Urinary bladder (tissue), 4 donors: Measurements from ENCODE around the gene NOL7. TPM values are rescaled to one million over a fixed set of nuclear protein-coding genes. Genes with fewer than 3 reads are reported as not detected.
A peak's percentile ranks its signal among the peaks of the same experiment; 100 is the strongest.

Source experiments
- DNase-seq: peaks from one replicate; pipeline ENCODE4 v3.0.0-alpha.2; 2015; ENCODE audit errors: extremely low spot score
- H3K27ac ChIP-seq: one replicate; pipeline ENCODE4 v1.5.1; 2013; ENCODE audit warnings: low read depth, mild to moderate bottlenecking, moderate library complexity
- H3K36me3 ChIP-seq: one replicate; pipeline ENCODE4 v1.6.1; 2013; ENCODE audit warnings: mild to moderate bottlenecking, moderate library complexity; ENCODE audit not compliant: insufficient read depth
- H3K4me1 ChIP-seq: one replicate; pipeline ENCODE4 v1.6.1; 2013; ENCODE audit warnings: mild to moderate bottlenecking, moderate library complexity; ENCODE audit not compliant: insufficient read depth
- H3K4me3 ChIP-seq: one replicate; pipeline ENCODE4 v1.5.1; 2013; ENCODE audit warnings: low read depth, low read length
- WGBS: extraction: QIAGEN DNeasy Blood & Tissue Kit; methylation state at CpG from one replicate; pipeline ENCODE4 v1.1.7; 2013; 5-methylcytosine and 5-hydroxymethylcytosine counted together
- polyA plus RNA-seq: library from polyadenylated mRNA; stranded (reverse); fragments of 200-250 nt; gene quantifications from one replicate; pipeline ENCODE4 v1.2.3, GENCODE V29; 2013
- total RNA-seq: library from RNA; depleted of rRNA; stranded (reverse); fragments of >200 nt; gene quantifications from one replicate; pipeline ENCODE4 v1.2.3, GENCODE V29; 2014
- donor health status: healthy with polysubstance abuse.
- donor health status: healthy.

Gene NOL7
- total and polyA plus RNA-seq, 2 donors: 49.5 to 86.6 TPM

GRCh38 chr6:13613029-13613594 is 2.0 kb upstream of the NOL7 start:
- 57% methylated on average over 3 of the region's 3 CpGs for WGBS
- H3K4me1 ChIP-seq: no peaks in the 10 kb centered on the region
- no peak for DNase-seq
- no peak overlapping the region for H3K4me3 ChIP-seq
- H3K36me3 ChIP-seq: peaks cover 1% of the 10 kb centered on the region
- H3K27ac ChIP-seq: no peak overlapping the region

- peaks cover 1% of the 10 kb centered on the region for H3K36me3 ChIP-seq
- no peak for DNase-seq
- H3K4me1 ChIP-seq: no peaks in the 10 kb centered on the region
- peak overlapping the region; percentile 66 for H3K27ac ChIP-seq
- H3K4me3 ChIP-seq: peak overlapping the region; percentile 63
- 6% methylated on average over 38 of the region's 38 CpGs for WGBS
Observed at GRCh38 chr6:13614126-13614925, 809 bp upstream of the NOL7 start.

GRCh38 chr6:13615792-13616120 is 621 bp downstream of the NOL7 start:
- H3K4me1 ChIP-seq: no peaks in the 10 kb centered on the region
- DNase-seq: no peak
- peak overlapping the region; percentile 83 for H3K27ac ChIP-seq
- peak overlapping the region; percentile 63 for H3K4me3 ChIP-seq
- WGBS: 0% methylated on average over 14 of the region's 14 CpGs
- H3K36me3 ChIP-seq: peaks cover 1% of the 10 kb centered on the region

DNA sequence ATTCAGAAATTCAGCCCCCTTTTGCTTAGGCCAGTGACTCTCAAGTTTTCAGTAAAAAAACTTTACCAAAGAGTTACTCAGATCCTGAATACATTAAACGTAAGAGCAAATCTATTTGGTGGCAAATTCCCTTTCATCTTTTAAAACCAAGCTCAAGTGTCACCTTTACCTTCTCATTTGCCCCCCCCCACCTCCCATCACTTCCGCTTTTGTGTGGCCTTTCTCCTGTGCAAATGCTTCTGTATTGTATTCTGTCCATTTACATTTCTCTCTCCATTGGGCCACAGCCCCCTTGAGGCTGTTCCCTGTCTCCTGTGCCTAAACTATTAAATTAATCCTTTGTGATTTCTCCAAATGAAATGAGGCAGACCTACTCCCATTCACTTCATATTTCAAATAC is 1.9 kb downstream of the NOL7 start:
- peaks cover 4% of the 10 kb centered on the region for H3K36me3 ChIP-seq
- H3K4me1 ChIP-seq: no peaks in the 10 kb centered on the region
- no peak overlapping the region for H3K4me3 ChIP-seq
- H3K27ac ChIP-seq: no peak overlapping the region
- no peak for DNase-seq
- 82% methylated on average over 2 of the region's 2 CpGs for WGBS

- WGBS: 65% methylated on average over 4 of the region's 4 CpGs
- DNase-seq: no peak
- H3K4me3 ChIP-seq: no peak overlapping the region
- H3K27ac ChIP-seq: no peak overlapping the region
- H3K4me1 ChIP-seq: no peaks in the 10 kb centered on the region
- peaks cover 6% of the 10 kb centered on the region for H3K36me3 ChIP-seq
Observed at GRCh38 chr6:13624871-13625288, 9.7 kb downstream of the NOL7 start.

DNA sequence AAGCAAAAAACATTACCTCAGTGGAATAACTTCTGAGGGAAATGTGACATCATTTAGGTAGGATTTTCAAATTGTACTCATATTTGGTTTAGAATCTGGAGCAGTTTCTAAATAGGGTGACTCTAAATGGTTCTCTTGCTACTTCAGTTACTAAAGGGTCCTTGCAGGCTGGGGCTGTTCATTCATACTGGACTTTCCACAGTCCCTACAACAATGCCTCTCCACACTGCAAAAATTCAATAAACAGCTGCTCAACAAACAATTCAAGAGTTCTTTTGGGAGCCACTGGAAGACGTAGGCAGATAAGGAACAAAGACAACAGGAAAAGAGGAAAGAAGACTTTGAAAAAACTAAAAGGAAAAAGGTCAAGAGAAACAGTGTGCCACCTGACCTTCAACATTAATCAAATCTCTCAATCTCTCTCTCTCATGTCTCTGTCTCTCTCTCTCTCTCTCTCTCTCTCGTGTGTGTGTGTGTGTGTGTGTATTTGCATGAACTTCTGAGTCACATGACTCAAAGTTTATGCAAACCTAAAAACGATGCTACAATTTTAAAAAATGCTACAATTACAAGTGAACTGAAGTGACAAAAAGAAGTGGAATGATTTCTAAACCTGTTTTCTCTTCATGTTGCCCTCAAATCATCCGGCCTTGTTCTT is 14.5 kb downstream of the NOL7 start:
- H3K36me3 ChIP-seq: peaks cover 5% of the 10 kb centered on the region
- WGBS: 64% methylated on average over 4 of the region's 4 CpGs
- no peak for DNase-seq
- H3K4me1 ChIP-seq: no peaks in the 10 kb centered on the region
- H3K4me3 ChIP-seq: no peak overlapping the region
- H3K27ac ChIP-seq: no peak overlapping the region

- no peak overlapping the region for H3K4me3 ChIP-seq
- WGBS: 98% methylated on average over 1 of the region's 1 CpG
- no peak overlapping the region for H3K27ac ChIP-seq
- no peaks in the 10 kb centered on the region for H3K4me1 ChIP-seq
- peaks cover 5% of the 10 kb centered on the region for H3K36me3 ChIP-seq
- DNase-seq: no peak
Observed at GRCh38 chr6:13630499-13630898, 15.4 kb downstream of the NOL7 start.

DNA sequence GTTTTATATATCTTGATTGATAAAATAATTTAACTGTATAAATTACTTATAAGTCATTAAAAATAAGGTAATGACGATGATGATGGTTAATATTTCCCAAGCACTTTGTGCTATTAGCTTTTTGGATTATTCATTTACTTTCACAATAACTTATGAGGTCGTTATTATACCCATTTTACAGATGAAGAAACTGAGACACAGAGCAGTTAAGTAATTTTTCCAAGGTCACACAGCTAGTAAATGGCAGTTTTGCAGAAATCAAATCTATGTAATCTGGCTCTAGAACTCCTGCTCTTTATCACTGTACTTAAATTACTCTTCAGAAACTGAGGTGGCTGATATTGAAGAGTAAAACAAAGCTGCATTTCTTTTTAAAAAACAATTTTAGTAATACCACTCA is 18.2 kb downstream of the NOL7 start:
- H3K4me1 ChIP-seq: no peaks in the 10 kb centered on the region
- H3K36me3 ChIP-seq: peaks cover 7% of the 10 kb centered on the region

GRCh38 chr6:13635948-13636658 is 21.0 kb downstream of the NOL7 start:
- no peak overlapping the region for H3K27ac ChIP-seq
- H3K4me1 ChIP-seq: no peaks in the 10 kb centered on the region
- no peak for DNase-seq
- H3K4me3 ChIP-seq: no peak overlapping the region
- 81% methylated on average over 4 of the region's 4 CpGs for WGBS
- peaks cover 5% of the 10 kb centered on the region for H3K36me3 ChIP-seq

More for the DNA sequence above, 18.2 kb downstream of the NOL7 start:
- WGBS: 96% methylated on average over 2 of the region's 2 CpGs
- no peak overlapping the region for H3K4me3 ChIP-seq
- H3K27ac ChIP-seq: no peak overlapping the region
- no peak for DNase-seq

DNA sequence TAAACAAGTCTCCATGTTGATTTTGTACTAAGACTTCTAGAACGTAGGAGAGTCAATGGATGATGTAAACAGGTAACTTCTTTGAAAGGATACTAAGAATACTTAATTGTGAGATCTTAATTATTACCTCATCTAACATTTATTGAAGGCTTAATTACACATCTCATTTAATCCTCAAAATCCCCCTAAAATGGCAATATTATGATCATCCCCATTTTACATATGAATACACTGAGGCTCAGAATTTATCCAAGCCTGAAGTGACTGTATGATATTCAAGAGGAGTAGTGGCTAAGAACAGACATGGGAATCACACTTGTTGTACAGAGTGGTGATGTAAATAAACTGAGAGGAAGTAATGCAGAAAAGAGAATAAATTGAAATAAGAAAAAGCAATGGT is 22.9 kb downstream of the NOL7 start:
- WGBS: 87% methylated on average over 1 of the region's 1 CpG
- Histone ChIP-seq H3K4me1 (no peaks in the 10 kb centered on the region), H3K27ac (no peak overlapping the region), H3K4me3 (no peak overlapping the region), H3K36me3 (peaks cover 3% of the 10 kb centered on the region)
- DNase-seq: no peak

- no peak overlapping the region for H3K27ac ChIP-seq
- WGBS: 96% methylated on average over 4 of the region's 4 CpGs
- H3K4me1 ChIP-seq: no peaks in the 10 kb centered on the region
- peaks cover 3% of the 10 kb centered on the region for H3K36me3 ChIP-seq
- DNase-seq: no peak
- no peak overlapping the region for H3K4me3 ChIP-seq
Observed at GRCh38 chr6:13638626-13639025, 23.5 kb downstream of the NOL7 start.

- 73% methylated on average over 5 of the region's 5 CpGs for WGBS
- Histone ChIP-seq H3K27ac (no peak overlapping the region), H3K36me3 (peaks cover 5% of the 10 kb centered on the region), H3K4me1 (no peaks in the 10 kb centered on the region), H3K4me3 (no peak overlapping the region)
- DNase-seq: no peak
Observed at GRCh38 chr6:13641315-13641714, 26.2 kb downstream of the NOL7 start.

DNA sequence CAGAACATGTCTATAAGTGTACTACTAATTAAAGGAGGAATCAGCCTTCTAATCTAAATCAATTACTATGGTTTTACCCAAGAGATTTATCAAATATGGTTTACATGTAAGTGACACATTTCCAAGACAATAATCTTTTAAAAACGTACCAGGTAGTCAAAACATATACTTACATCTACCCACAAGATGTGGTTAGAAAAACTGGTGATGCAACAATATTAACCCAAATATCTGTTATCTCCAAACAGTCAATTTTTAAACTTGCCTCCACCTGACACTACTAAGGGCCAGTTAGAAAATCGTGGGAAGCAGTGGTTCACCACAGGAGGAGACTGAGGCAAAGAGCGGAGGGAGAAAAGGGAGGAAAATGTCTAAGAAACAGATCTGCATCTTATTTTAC is 28.0 kb downstream of the NOL7 start:
- H3K36me3 ChIP-seq: peaks cover 2% of the 10 kb centered on the region
- WGBS: 82% methylated on average over 3 of the region's 3 CpGs

DNA sequence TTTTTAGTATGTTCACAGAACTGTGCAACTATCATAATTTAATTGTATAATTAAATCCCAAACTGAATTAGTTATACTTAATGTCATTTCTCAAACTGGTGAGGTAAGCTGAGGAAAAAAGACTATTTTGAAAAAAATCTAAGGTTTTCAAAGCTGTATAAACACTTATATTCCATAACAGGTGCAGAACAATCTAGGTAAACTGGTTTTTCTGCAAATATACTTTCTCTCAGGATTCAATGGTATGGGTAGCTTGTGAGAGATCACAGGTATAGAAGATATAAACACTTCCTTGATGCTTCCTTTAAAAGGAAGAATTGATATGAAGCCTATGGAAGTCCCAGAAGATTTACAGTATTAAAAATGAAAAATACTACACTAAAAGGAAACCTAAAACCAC is 33.7 kb downstream of the NOL7 start:
- peaks cover 5% of the 10 kb centered on the region for H3K36me3 ChIP-seq
- H3K27ac ChIP-seq: no peak overlapping the region
- no peak for DNase-seq
- no peak overlapping the region for H3K4me3 ChIP-seq
- H3K4me1 ChIP-seq: no peaks in the 10 kb centered on the region

More for the DNA sequence above, 28.0 kb downstream of the NOL7 start:
- Histone ChIP-seq H3K27ac (no peak overlapping the region), H3K4me1 (no peaks in the 10 kb centered on the region), H3K4me3 (no peak overlapping the region)
- DNase-seq: no peak
